IPS DF 6.9 (cell line): ENCODE measurements around the gene SRGN.
"Not testable (repeated sequence)": the region's sequence is repeated elsewhere in the genome, so short reads cannot be mapped to it uniquely, and the experiment has no call there.

ENCODE experiments used
- DNase-seq: peaks from one replicate; pipeline ENCODE4 v3.0.0-alpha.2; 2013; ENCODE audit warnings: low read depth, low spot score
- H3K27ac ChIP-seq: one replicate; pipeline ENCODE4 v1.5.1; 2013; ENCODE audit warnings: low read length, control low read depth
- H3K27me3 ChIP-seq: 2 replicates; pipeline ENCODE4 v1.6.1; 2013; ENCODE audit warnings: mild to moderate bottlenecking, low read length; ENCODE audit not compliant: control insufficient read depth, insufficient read depth
- H3K36me3 ChIP-seq: 2 replicates; pipeline ENCODE4 v1.6.1; 2013; ENCODE audit warnings: low read length; ENCODE audit not compliant: control insufficient read depth, insufficient read depth
- H3K4me1 ChIP-seq: 2 replicates; pipeline ENCODE4 v1.6.1; 2013; ENCODE audit warnings: low read length; ENCODE audit not compliant: control insufficient read depth, insufficient read depth
- H3K4me3 ChIP-seq: 2 replicates; pipeline ENCODE4 v1.5.1; 2013; ENCODE audit warnings: mild to moderate bottlenecking, low read length
- H3K9me3 ChIP-seq: 2 replicates; pipeline ENCODE4 v1.6.1; 2013; ENCODE audit warnings: low read length, inconsistent platforms; ENCODE audit not compliant: control insufficient read depth, insufficient read depth
- WGBS: extraction: QIAGEN DNeasy Blood & Tissue Kit; methylation state at CpG from one replicate; pipeline ENCODE4 v1.1.7; 2013; ENCODE audit warnings: mixed read lengths, missing lambda C conversion rate; ENCODE audit not compliant: insufficient read length, insufficient coverage; 5-methylcytosine and 5-hydroxymethylcytosine counted together

SRGN gene

GRCh38 chr10:69141304-69141703 lies 53.4 kb downstream of the SRGN start:
- no peaks in the 10 kb centered on the region for H3K9me3 ChIP-seq
- H3K4me3 ChIP-seq: no peak overlapping the region
- H3K36me3 ChIP-seq: no peaks in the 10 kb centered on the region; the same call in 1 of the 2 replicates
- no peak overlapping the region for H3K27ac ChIP-seq
- no peak for DNase-seq
- H3K27me3 ChIP-seq: no peaks in the 10 kb centered on the region
- no peaks in the 10 kb centered on the region for H3K4me1 ChIP-seq
- WGBS: no CpG with 5 or more reads among the region's 1 CpG

GRCh38 chr10:69142074-69142473 lies 54.2 kb downstream of the SRGN start:
- not testable (repeated sequence) for H3K36me3 ChIP-seq, H3K4me1 ChIP-seq, H3K27ac ChIP-seq, H3K4me3 ChIP-seq, H3K27me3 ChIP-seq, H3K9me3 ChIP-seq, DNase-seq
- no CpG with 5 or more reads among the region's 3 CpGs for WGBS

- DNase-seq: no peak
- Histone ChIP-seq H3K36me3 (no peaks in the 10 kb centered on the region), H3K4me3 (no peak overlapping the region), H3K27me3 (no peaks in the 10 kb centered on the region), H3K27ac (no peak overlapping the region), H3K9me3 (no peaks in the 10 kb centered on the region), H3K4me1 (no peaks in the 10 kb centered on the region)
- no CpG with 5 or more reads among the region's 3 CpGs for WGBS
Measured at GRCh38 chr10:69142983-69143382, 55.1 kb downstream of the SRGN start.

GRCh38 chr10:69145329-69145728 lies 57.4 kb downstream of the SRGN start:
- Histone ChIP-seq H3K4me3 (no peak overlapping the region), H3K27me3 (no peaks in the 10 kb centered on the region), H3K4me1 (no peaks in the 10 kb centered on the region), H3K36me3 (no peaks in the 10 kb centered on the region), H3K27ac (no peak overlapping the region), H3K9me3 (no peaks in the 10 kb centered on the region)
- no CpG with 5 or more reads among the region's 1 CpG for WGBS
- no peak for DNase-seq

GRCh38 chr10:69145864-69146263 lies 58.0 kb downstream of the SRGN start:
- Histone ChIP-seq H3K4me1 (no peaks in the 10 kb centered on the region), H3K36me3 (no peaks in the 10 kb centered on the region), H3K9me3 (no peaks in the 10 kb centered on the region), H3K27me3 (no peaks in the 10 kb centered on the region), H3K27ac (no peak overlapping the region), H3K4me3 (no peak overlapping the region)
- WGBS: no CpG with 5 or more reads among the region's 8 CpGs
- DNase-seq: no peak

- H3K36me3 ChIP-seq: no peaks in the 10 kb centered on the region
- DNase-seq: no peak
- WGBS: no CpG with 5 or more reads among the region's 2 CpGs
- no peaks in the 10 kb centered on the region for H3K4me1 ChIP-seq
- H3K4me3 ChIP-seq: no peak overlapping the region
- no peak overlapping the region for H3K27ac ChIP-seq
- no peaks in the 10 kb centered on the region for H3K27me3 ChIP-seq
- H3K9me3 ChIP-seq: no peaks in the 10 kb centered on the region
Measured at GRCh38 chr10:69146759-69147158, 58.9 kb downstream of the SRGN start.

GRCh38 chr10:69151984-69152383 lies 64.1 kb downstream of the SRGN start:
- Histone ChIP-seq H3K27me3 (no peaks in the 10 kb centered on the region), H3K4me3 (no peak overlapping the region), H3K27ac (no peak overlapping the region), H3K4me1 (no peaks in the 10 kb centered on the region), H3K9me3 (no peaks in the 10 kb centered on the region), H3K36me3 (no peaks in the 10 kb centered on the region)
- WGBS: 100% methylated on average over 2 of the region's 3 CpGs
- no peak for DNase-seq

- no peak for DNase-seq
- no peaks in the 10 kb centered on the region for H3K9me3 ChIP-seq
- H3K27me3 ChIP-seq: no peaks in the 10 kb centered on the region
- H3K4me1 ChIP-seq: no peaks in the 10 kb centered on the region
- no peaks in the 10 kb centered on the region; the same call in 1 of the 2 replicates for H3K36me3 ChIP-seq
- H3K4me3 ChIP-seq: no peak overlapping the region
- WGBS: no CpG with 5 or more reads among the region's 6 CpGs
- no peak overlapping the region for H3K27ac ChIP-seq
Measured at GRCh38 chr10:69153227-69153626, 65.3 kb downstream of the SRGN start.
